ENCODE results near the gene ROR2. TPM values are rescaled to one million over a fixed set of nuclear protein-coding genes. Genes with fewer than 3 reads are reported as not detected.

The ROR2 gene
- total RNA-seq, 1 experiment from 2014 or later: not detected

DNA sequence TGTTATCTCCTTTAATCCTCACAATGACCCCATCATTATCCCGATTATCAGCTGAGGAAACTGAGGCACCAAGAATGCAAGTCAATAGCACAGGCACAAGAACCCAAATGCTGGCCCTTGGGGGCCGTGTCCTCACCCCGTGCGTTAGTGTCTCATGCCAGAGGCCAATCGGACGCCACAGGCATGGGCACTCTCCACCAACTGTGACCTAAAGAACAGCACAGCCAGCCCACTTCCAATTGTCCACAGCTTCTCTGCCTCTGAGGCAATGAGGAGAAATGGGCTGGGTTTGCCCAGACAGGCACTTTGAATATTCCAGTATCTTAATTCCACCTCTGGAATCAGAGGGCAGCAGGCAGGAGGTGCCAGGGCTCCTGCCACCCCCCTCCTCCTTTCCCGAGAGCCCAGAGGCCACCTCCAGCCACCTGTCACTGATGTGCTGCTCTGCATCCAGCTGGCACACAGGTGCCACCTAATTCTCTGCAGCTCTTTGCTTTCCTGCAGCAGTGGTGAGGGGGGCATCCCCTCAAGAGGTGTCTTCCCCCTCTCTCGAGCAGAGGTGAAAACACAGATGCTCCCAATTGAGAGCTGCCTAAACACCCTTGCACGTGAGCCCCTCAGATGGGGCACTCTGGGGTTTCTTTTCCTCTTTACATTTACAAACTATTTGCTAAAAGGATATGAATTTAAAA lies 107.5 kb downstream of the ROR2 start:
- no TSS peak for BruUV-seq (replicated peaks)
- H3K27ac Mint-ChIP-seq (ENCODE audit: unreplicated experiment): no peak overlapping the region
- CTCF ChIA-PET: no interaction called here
- no peaks in the 10 kb centered on the region for H3K4me1 Mint-ChIP-seq (ENCODE audit: low read depth, unreplicated experiment)
- intact Hi-C loops (cut with micrococcal nuclease; ENCODE audit: unreplicated experiment): no loop called here
- no peak for DNase-seq
- H3K36me3 Mint-ChIP-seq (ENCODE audit: insufficient read depth, unreplicated experiment): no peaks in the 10 kb centered on the region
- H3K27me3 Mint-ChIP-seq (ENCODE audit: unreplicated experiment): peaks cover 94% of the 10 kb centered on the region
- H3K4me3 Mint-ChIP-seq (ENCODE audit: low read depth, unreplicated experiment): no peak overlapping the region
- TF ChIP-seq CTCF (IDR thresholded peaks at IDR 0.05; ENCODE audit: unreplicated experiment): no peak
- H3K9me3 Mint-ChIP-seq (ENCODE audit: low read depth, unreplicated experiment): no peaks in the 10 kb centered on the region

GRCh38 chr9:91841591-91841990 lies 108.4 kb downstream of the ROR2 start:
- Mint-ChIP-seq H3K9me3 (ENCODE audit: low read depth, unreplicated experiment) (no peaks in the 10 kb centered on the region), H3K4me3 (ENCODE audit: low read depth, unreplicated experiment) (no peak overlapping the region), H3K4me1 (ENCODE audit: low read depth, unreplicated experiment) (no peaks in the 10 kb centered on the region), H3K36me3 (ENCODE audit: insufficient read depth, unreplicated experiment) (no peaks in the 10 kb centered on the region), H3K27ac (ENCODE audit: unreplicated experiment) (no peak overlapping the region), H3K27me3 (ENCODE audit: unreplicated experiment) (peaks cover 84% of the 10 kb centered on the region)
- CTCF ChIA-PET: no interaction called here
- no TSS peak for BruUV-seq (replicated peaks)
- no peak for TF ChIP-seq CTCF (IDR thresholded peaks at IDR 0.05; ENCODE audit: unreplicated experiment)
- intact Hi-C loops (cut with micrococcal nuclease; ENCODE audit: unreplicated experiment): no loop called here
- DNase-seq: no peak

GRCh38 chr9:91840882-91841281 lies 109.1 kb downstream of the ROR2 start:
- Mint-ChIP-seq H3K4me1 (ENCODE audit: low read depth, unreplicated experiment) (no peaks in the 10 kb centered on the region), H3K4me3 (ENCODE audit: low read depth, unreplicated experiment) (no peak overlapping the region), H3K27me3 (ENCODE audit: unreplicated experiment) (peaks cover 83% of the 10 kb centered on the region), H3K36me3 (ENCODE audit: insufficient read depth, unreplicated experiment) (no peaks in the 10 kb centered on the region), H3K9me3 (ENCODE audit: low read depth, unreplicated experiment) (no peaks in the 10 kb centered on the region), H3K27ac (ENCODE audit: unreplicated experiment) (no peak overlapping the region)
- intact Hi-C loops (cut with micrococcal nuclease; ENCODE audit: unreplicated experiment): no loop called here
- CTCF ChIA-PET: no interaction called here
- TF ChIP-seq CTCF (IDR thresholded peaks at IDR 0.05; ENCODE audit: unreplicated experiment): no peak
- no peak for DNase-seq
- BruUV-seq (replicated peaks): no TSS peak

DNA sequence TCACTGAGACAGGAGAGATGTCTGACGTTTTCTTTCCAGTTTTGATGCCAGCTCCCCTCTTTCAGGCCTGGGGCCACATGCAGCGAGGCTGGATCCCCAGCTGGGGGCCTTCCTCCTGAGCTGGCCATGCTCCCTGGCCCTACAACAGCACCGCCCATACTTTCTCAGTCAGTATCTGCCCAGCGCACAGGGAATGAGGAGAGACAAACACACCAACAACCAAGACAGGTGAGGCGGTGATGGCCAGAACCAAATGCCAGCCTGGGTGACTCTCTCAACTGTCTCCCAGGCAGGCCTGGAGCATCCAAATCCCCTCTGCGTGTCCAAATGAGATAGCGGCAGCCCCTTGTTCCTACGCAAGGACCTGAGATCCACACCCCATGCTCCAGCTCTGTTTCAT lies 109.6 kb downstream of the ROR2 start:
- TF ChIP-seq CTCF (IDR thresholded peaks at IDR 0.05; ENCODE audit: unreplicated experiment): no peak
- H3K27me3 Mint-ChIP-seq (ENCODE audit: unreplicated experiment): peaks cover 83% of the 10 kb centered on the region
- no peak for DNase-seq
- no peak overlapping the region for H3K4me3 Mint-ChIP-seq (ENCODE audit: low read depth, unreplicated experiment)
- H3K27ac Mint-ChIP-seq (ENCODE audit: unreplicated experiment): no peak overlapping the region
- CTCF ChIA-PET: no interaction called here
- no peaks in the 10 kb centered on the region for H3K9me3 Mint-ChIP-seq (ENCODE audit: low read depth, unreplicated experiment)
- no peaks in the 10 kb centered on the region for H3K4me1 Mint-ChIP-seq (ENCODE audit: low read depth, unreplicated experiment)
- H3K36me3 Mint-ChIP-seq (ENCODE audit: insufficient read depth, unreplicated experiment): no peaks in the 10 kb centered on the region
- intact Hi-C loops (cut with micrococcal nuclease; ENCODE audit: unreplicated experiment): no loop called here
- BruUV-seq (replicated peaks): no TSS peak
